ENCODE data around the gene BTBD16.

Gene BTBD16

DNA sequence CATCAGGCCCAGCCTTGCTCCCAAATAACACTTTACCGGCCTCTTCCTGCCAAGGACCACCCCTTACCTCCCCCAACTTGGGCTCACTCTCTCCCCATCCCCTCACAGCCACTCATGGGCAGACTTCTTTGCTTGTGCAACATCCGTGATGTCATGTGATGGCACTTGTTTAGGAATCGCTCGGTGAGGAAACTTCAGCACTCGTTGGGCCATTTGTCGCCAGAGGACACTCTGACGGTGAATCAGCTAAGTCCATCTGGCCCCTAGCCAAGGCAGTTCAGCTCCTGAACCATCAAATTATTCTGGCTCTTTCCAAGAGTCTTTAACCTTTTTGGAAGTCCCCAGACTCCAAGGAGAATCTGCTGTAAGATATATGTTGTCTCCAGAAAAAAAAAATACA, 19.2 kb downstream of the BTBD16 start:
- intact Hi-C loops (cut with micrococcal nuclease): no loop called here
- Mint-ChIP-seq H3K27me3 (peaks cover 6% of the 10 kb centered on the region), H3K9me3 (no peaks in the 10 kb centered on the region), H3K36me3 (ENCODE audit: low read depth) (no peaks in the 10 kb centered on the region), H3K27ac (no peak overlapping the region), H3K4me1 (ENCODE audit: low read depth) (no peaks in the 10 kb centered on the region), H3K4me3 (no peak overlapping the region)

DNA sequence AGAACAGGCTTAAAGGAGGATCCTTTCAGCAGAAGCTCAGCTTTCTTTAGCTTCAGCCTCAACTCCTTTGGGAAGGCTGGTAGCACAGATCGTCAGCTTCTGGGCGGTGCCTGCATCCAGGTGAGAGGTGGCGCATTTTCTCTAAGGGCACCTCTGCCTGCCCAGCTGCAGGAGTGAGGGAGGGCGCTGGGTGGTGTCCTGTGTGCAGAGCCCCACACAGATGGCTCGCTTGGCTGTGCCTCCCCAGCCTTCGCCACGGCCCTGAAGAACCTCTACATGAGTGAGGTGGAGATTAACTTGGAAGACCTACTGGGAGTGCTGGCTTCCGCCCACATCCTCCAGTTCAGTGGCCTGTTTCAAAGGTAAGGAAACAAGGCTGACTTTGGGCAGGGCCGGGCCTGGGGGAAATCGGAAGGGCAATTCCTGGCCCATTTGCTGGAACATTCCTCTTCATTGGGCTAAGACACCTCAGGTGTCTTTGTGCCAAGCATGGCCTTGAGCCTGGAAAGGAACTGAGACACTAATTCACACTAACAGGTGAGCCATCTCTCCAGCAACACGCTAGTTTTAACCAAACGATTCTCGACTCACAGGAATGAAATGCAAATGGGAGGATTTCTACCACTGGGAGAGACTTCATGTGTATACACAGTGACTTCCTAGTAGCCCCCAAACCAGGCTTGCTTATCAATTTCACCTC, 19.9 kb downstream of the BTBD16 start:
- Mint-ChIP-seq H3K36me3 (ENCODE audit: low read depth) (no peaks in the 10 kb centered on the region), H3K4me3 (no peak overlapping the region), H3K27me3 (peaks cover 6% of the 10 kb centered on the region), H3K4me1 (ENCODE audit: low read depth) (no peaks in the 10 kb centered on the region), H3K9me3 (no peaks in the 10 kb centered on the region), H3K27ac (no peak overlapping the region)
- intact Hi-C loops (cut with micrococcal nuclease): no loop called here

DNA sequence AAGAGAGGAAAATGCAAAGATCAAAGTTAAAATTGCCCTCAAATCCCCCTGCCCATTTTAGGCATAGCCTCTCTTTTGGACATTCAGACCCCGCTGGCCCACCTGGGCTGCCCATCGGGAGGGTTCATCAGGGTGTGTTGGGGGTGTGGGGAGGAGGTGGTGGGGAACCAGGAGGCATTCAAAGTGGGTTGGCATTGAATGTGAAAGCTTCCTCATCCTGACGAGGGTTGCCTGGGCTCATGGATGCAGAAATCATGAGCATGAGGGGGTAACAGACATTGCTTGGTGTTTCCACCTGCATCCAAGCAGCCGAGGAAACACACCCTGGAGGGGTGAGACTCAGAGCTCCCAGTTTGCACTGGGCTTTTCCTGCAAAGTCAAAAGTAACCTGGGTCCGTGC, 20.6 kb downstream of the BTBD16 start:
- Mint-ChIP-seq H3K27me3 (peaks cover 6% of the 10 kb centered on the region), H3K9me3 (no peaks in the 10 kb centered on the region), H3K27ac (no peak overlapping the region), H3K4me3 (no peak overlapping the region), H3K36me3 (ENCODE audit: low read depth) (no peaks in the 10 kb centered on the region), H3K4me1 (ENCODE audit: low read depth) (no peaks in the 10 kb centered on the region)
- intact Hi-C loops (cut with micrococcal nuclease): no loop called here

DNA sequence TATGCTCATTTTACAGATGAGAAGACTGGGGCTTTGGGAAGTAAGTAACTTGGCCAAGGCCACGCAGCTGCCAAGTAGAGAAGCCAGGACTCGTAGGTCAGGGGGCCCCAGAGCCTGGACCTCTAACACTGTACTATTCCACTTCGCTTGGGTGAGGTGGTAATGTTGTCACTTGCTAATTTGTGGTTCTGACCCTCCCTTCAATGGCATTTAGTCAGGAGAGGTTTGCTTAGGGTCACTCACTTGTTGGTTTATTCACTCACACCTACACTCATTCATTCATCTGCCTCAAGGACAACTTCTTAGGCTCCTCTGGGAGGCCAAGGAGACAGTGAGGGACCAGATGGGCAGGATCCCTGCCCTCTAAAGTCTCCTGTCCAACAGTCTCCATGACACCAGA, 21.3 kb downstream of the BTBD16 start:
- Mint-ChIP-seq H3K27ac (no peak overlapping the region), H3K9me3 (no peaks in the 10 kb centered on the region), H3K4me1 (ENCODE audit: low read depth) (no peaks in the 10 kb centered on the region), H3K36me3 (ENCODE audit: low read depth) (no peaks in the 10 kb centered on the region), H3K4me3 (no peak overlapping the region), H3K27me3 (peaks cover 7% of the 10 kb centered on the region)
- intact Hi-C loops (cut with micrococcal nuclease): no loop called here

DNA sequence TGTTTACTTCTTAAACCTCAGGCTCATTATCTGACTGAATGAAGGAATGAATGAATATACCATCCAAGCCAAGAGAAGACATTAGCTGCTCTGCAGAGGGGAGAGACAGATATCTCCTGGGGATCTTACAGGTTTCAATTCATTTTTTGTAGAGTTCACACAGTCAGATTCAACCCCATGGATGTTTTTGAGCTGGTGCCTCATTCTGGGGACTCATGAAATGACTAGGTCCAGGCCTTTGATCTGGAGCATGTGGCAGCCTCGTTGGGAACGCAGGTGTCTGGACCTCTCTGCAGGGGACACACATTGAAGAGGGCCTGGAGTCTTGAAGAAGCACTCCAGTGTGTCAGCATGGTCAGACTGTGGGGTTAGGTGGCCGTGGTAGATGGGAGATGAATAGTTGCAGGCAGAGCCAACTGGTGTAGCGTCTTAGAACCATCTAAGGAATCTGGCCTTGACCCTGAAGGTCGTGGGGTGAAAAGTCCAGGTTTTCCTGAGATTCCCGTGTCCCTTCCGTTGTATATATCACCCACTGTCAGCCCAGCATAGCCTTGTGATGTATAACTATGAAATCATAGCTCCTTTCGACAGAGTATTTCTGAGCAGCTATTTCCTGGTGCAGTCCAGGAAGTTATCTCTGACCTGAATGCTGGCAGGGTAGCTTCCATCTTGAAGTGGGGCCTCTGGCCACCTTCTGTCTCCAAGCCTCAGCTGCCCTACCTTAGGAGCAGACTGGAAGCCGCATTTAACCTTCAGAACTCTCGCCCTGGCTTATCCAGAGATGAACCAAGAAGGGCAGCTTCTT, 22.3 kb downstream of the BTBD16 start:
- Mint-ChIP-seq H3K9me3 (no peaks in the 10 kb centered on the region), H3K27me3 (peaks cover 7% of the 10 kb centered on the region), H3K4me3 (no peak overlapping the region), H3K4me1 (ENCODE audit: low read depth) (no peaks in the 10 kb centered on the region), H3K27ac (no peak overlapping the region), H3K36me3 (ENCODE audit: low read depth) (no peaks in the 10 kb centered on the region)
- intact Hi-C loops (cut with micrococcal nuclease): no loop called here

DNA sequence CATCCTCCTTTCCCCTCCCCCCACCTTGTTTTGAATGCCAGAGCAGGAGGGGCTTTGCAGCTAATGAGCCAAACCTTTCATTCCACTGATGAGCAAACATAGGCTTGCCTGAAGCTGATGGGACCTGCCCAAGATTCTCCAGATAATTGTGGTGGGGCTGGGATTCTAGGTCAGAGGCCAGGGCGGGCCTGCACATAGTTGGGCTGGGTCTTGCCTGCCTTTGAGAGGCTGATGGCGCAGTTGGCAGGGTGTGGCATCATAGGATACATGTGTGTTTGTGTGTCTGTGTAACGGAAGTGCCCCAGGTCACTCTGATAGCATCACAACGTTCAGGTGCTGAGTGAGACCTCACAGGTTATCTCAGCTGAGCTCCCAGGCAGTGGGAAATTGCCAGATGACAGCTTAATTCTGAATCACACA, 22.9 kb downstream of the BTBD16 start:
- Mint-ChIP-seq H3K4me3 (no peak overlapping the region), H3K9me3 (no peaks in the 10 kb centered on the region), H3K27ac (no peak overlapping the region), H3K4me1 (ENCODE audit: low read depth) (no peaks in the 10 kb centered on the region), H3K27me3 (peaks cover 6% of the 10 kb centered on the region), H3K36me3 (ENCODE audit: low read depth) (no peaks in the 10 kb centered on the region)
- intact Hi-C loops (cut with micrococcal nuclease): no loop called here

DNA sequence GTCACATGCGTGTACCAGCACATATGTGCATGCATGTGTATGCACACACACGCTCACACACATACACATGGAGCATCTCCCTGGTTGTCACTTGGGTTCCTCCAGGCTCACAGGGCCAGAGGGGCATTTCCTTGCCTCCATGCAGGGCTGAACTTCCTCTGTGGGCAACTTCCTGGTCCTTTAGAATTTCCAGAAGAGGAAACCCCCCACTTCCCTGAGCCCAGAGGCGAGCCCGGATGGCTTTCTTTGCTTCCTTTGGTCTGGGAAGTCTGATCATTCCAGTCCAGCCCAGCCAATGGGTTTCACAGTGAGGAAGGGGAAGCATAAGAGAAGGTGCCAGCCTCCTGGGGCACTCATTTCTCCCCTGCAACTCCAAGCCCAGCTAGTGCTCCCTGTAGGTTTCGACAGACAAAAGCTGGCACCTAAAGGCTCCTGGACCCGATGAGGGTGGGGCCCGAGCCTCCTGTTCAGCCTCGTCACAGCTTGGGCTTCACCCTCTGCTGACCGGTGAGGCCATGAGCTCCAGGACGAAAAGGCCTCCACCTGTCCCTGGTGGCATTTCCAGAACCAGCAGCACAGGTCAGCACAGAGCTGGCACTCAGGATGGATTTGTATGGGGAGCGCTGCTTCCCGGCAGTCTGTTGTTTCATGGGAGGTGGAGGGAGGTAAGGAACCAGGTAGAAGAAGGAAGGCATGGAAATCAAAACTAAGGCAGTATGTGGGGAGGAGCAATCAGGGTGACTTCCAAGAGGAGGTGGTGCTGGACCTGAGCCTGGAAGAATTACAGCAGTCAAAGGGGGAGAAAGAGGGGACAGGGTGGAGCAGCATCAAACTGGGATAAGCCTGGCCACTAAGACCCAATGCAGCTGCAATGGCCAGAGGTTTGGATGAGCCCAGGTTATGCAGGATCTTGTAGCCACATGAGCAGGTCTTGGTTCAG, 23.7 kb downstream of the BTBD16 start:
- H3K4me1 Mint-ChIP-seq (ENCODE audit: low read depth): no peaks in the 10 kb centered on the region
- H3K4me3 Mint-ChIP-seq: no peak overlapping the region
- no peak overlapping the region for H3K27ac Mint-ChIP-seq

DNA sequence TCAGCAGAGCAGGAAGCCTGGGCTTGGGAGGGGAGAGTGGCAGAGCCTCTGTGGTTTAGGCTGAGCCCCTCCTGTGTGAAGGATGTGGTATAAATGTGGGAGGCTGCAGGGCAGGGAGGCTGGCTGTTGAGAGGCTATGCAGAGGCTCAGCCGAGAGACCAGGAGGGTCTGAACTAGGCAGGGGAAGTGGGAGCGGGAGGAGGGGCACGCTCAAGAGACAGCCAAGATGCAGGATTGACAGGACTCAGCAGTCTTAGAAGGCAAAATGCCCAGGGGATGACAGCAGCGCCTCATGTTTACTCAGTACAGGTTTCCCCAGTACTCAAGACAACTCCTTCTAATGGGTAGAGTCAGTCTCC, 24.3 kb downstream of the BTBD16 start:
- intact Hi-C loops (cut with micrococcal nuclease): no loop called here
- Mint-ChIP-seq H3K27ac (no peak overlapping the region), H3K4me3 (no peak overlapping the region), H3K9me3 (no peaks in the 10 kb centered on the region), H3K36me3 (ENCODE audit: low read depth) (no peaks in the 10 kb centered on the region), H3K4me1 (ENCODE audit: low read depth) (no peaks in the 10 kb centered on the region), H3K27me3 (peaks cover 9% of the 10 kb centered on the region)

More for the DNA sequence above, 23.7 kb downstream of the BTBD16 start:
- no peaks in the 10 kb centered on the region for H3K9me3 Mint-ChIP-seq
- intact Hi-C loops (cut with micrococcal nuclease): no loop called here
- H3K36me3 Mint-ChIP-seq (ENCODE audit: low read depth): no peaks in the 10 kb centered on the region
- peaks cover 10% of the 10 kb centered on the region for H3K27me3 Mint-ChIP-seq

DNA sequence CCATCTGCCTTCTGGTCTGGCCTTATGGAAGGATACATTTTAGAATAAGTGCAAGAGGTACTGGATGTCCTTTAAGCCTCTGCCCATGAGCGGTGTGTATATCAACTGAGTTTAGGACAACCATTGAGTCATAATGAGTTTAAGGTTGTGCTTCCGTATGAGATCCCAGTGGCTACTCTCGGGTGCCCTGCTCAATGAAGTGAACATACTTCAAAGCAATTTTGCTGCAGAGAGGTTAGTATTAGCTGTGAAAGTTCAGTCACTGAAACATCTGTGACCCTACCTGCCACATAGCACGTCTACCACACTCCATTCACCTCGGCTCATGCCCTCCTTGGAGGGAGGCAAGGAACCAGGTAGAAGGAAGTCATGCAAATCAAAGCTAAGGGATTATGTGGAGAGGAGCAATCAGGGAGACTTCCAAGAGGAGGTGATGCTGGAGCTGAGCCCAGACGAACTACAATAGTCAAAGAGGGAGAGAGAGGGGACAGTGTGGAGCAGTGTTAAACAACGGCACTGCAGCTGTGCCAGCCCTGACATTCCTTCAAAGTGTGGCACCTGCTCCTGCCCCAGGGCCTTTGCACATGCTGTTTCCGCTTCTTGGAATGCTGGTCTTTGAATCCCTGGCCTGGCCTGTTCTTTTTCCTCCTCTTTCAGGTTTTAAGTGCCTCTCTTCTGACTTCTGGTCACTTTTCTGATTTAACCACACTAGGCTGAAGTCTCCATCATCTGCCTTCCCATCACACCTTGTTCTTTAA, 25.4 kb downstream of the BTBD16 start:
- Mint-ChIP-seq H3K27ac (no peak overlapping the region), H3K27me3 (peaks cover 8% of the 10 kb centered on the region), H3K4me3 (no peak overlapping the region), H3K4me1 (ENCODE audit: low read depth) (no peaks in the 10 kb centered on the region), H3K9me3 (no peaks in the 10 kb centered on the region), H3K36me3 (ENCODE audit: low read depth) (no peaks in the 10 kb centered on the region)
- intact Hi-C loops (cut with micrococcal nuclease): no loop called here

DNA sequence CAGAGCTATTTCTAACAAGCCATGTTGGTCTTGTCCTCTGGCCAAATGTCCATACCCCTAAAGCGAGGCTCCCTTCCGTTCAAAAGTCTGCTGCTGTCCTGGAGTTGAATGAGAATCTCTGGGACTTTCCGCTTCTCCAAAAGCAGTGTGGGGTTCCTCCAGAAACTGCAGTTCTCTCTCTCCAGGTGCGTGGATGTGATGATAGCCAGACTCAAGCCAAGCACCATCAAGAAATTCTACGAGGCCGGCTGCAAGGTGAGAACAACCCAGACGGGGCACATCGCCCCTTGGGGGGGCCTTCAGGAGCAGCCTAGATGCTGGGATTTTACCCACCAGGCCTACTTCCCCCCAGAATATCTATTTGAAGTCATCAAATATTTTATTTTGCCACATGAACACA, 26.5 kb downstream of the BTBD16 start:
- H3K27me3 Mint-ChIP-seq: peaks cover 8% of the 10 kb centered on the region
- H3K9me3 Mint-ChIP-seq: no peaks in the 10 kb centered on the region
- H3K27ac Mint-ChIP-seq: no peak overlapping the region
- intact Hi-C loops (cut with micrococcal nuclease): no loop called here
- no peaks in the 10 kb centered on the region for H3K36me3 Mint-ChIP-seq (ENCODE audit: low read depth)
- no peaks in the 10 kb centered on the region for H3K4me1 Mint-ChIP-seq (ENCODE audit: low read depth)
- H3K4me3 Mint-ChIP-seq: no peak overlapping the region

DNA sequence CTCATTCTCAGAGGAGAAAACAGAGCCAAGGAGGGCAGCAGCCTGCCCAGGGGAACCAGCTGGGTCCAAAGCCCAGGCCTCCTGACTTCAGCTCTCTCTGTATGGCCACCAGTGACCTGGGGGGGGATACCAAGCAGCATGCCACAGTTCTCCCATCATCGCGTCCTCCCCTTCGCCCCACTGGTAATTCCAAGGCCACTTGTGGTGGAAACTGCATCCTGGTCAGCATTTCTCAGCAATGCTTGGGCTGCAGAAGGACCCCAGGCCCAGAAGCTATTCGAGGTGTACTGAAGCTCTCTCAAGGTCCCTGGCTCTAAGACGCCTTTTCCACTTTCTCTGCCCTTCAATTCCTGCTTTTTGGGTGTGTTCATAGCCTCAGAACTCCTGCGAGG, 27.1 kb downstream of the BTBD16 start:
- Mint-ChIP-seq H3K27me3 (peaks cover 8% of the 10 kb centered on the region), H3K27ac (no peak overlapping the region), H3K4me3 (no peak overlapping the region), H3K36me3 (ENCODE audit: low read depth) (no peaks in the 10 kb centered on the region), H3K4me1 (ENCODE audit: low read depth) (no peaks in the 10 kb centered on the region), H3K9me3 (no peaks in the 10 kb centered on the region)
- intact Hi-C loops (cut with micrococcal nuclease): loop anchor here (1.0 kb wide), 2 partner anchors 137 to 267 kb away; no protein-coding TSS in a partner anchor

DNA sequence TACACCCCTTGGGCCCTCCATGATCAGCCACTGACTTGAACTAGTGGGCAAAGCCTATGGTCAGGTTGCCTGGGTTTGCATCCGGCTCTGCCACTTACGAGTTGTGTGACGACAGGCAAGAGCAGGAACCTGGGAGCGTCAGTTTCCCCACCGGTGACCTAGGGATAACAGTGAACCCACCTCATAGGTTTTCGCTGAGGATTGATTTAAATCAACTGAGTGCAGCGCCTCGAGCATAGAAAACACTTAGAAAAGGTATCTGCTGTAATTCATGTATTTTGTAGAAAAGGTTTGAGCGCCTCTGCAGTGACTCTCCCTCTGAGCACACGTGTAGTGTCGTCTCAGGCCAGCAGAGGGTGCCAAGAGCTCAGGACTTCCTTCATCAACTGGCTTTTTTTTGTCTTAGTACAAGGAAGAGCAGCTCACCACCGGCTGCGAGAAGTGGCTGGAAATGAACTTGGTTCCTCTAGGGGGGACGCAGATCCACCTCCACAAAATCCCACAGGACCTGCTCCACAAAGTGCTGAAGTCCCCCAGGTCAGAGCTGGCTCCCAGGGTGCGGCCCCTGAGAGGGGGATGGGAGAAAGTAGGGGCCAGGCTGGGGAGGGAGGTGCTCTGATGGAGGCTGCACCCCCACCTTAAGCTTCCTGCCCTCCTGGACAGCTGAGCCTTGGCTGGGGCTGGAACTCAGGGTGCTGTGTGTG, 27.7 kb downstream of the BTBD16 start:
- no peaks in the 10 kb centered on the region for H3K4me1 Mint-ChIP-seq (ENCODE audit: low read depth)
- no peaks in the 10 kb centered on the region for H3K9me3 Mint-ChIP-seq
- H3K27me3 Mint-ChIP-seq: peaks cover 8% of the 10 kb centered on the region
- H3K4me3 Mint-ChIP-seq: no peak overlapping the region
- intact Hi-C loops (cut with micrococcal nuclease): loop anchor here (1.0 kb wide), 2 partner anchors 137 to 267 kb away; no protein-coding TSS in a partner anchor
- no peaks in the 10 kb centered on the region for H3K36me3 Mint-ChIP-seq (ENCODE audit: low read depth)
- H3K27ac Mint-ChIP-seq: no peak overlapping the region

Measured in dendritic cell treated with granulocyte-macrophage colony-stimulating factor and Interleukin-4, amounts not matched to agents 40 ng/mL and 50 ng/mL, for 4 days (primary cell).